Measurements from ENCODE around the gene HOXD11.

HOXD11 gene

GRCh38 chr2:176082824-176083751 lies 24.0 kb upstream of the HOXD11 start:
- Histone ChIP-seq H3K27me3 (ENCODE audit: control insufficient read depth in 1 of 2, insufficient read depth in 2 of 2, low read length in 2 of 2) (peaks cover 96 to 98% of the 10 kb centered on the region in 2 donors), H3K9me3 (ENCODE audit: low read length) (no peaks in the 10 kb centered on the region), H3K4me1 (ENCODE audit: insufficient read depth, low read length) (peaks cover 19% of the 10 kb centered on the region)

GRCh38 chr2:176083796-176084261 lies 23.3 kb upstream of the HOXD11 start, which contains the start of gene EVX2:
TSS of gene EVX2 (minus strand) at chr2:176083962. CDS start at chr2:176083776, 186 bp downstream.
- Histone ChIP-seq H3K4me3 (ENCODE audit: low read depth in 1 of 2, low read length in 2 of 2) (no peak within 1 kb of the TSS), H3K36me3 (ENCODE audit: insufficient read depth, low read length) (no peaks in the 10 kb centered on the region), H3K27ac (ENCODE audit: low read depth, low read length) (no peak within 1 kb of the TSS), H3K9me3 (ENCODE audit: low read length) (no peaks in the 10 kb centered on the region), H3K27me3 (ENCODE audit: control insufficient read depth in 1 of 2, insufficient read depth in 2 of 2, low read length in 2 of 2) (peaks cover 96 to 98% of the 10 kb centered on the region in 2 donors), H3K9ac (ENCODE audit: low read length) (no peak within 1 kb of the TSS), H3K4me1 (ENCODE audit: insufficient read depth, low read length) (peaks cover 24% of the 10 kb centered on the region)

More at GRCh38 chr2:176082824-176083751, 24.0 kb upstream of the HOXD11 start:
- H3K4me3 ChIP-seq (ENCODE audit: low read depth in 1 of 2, low read length in 2 of 2) = no peak overlapping the region
- no peak overlapping the region for H3K27ac ChIP-seq (ENCODE audit: low read depth, low read length)
- no peaks in the 10 kb centered on the region for H3K36me3 ChIP-seq (ENCODE audit: insufficient read depth, low read length)
- H3K9ac ChIP-seq (ENCODE audit: low read length) = no peak overlapping the region

GRCh38 chr2:176084611-176085119 lies 22.4 kb upstream of the HOXD11 start:
- Histone ChIP-seq H3K9me3 (ENCODE audit: low read length) (no peaks in the 10 kb centered on the region), H3K27ac (ENCODE audit: low read depth, low read length) (no peak overlapping the region), H3K36me3 (ENCODE audit: insufficient read depth, low read length) (no peaks in the 10 kb centered on the region), H3K27me3 (ENCODE audit: control insufficient read depth in 1 of 2, insufficient read depth in 2 of 2, low read length in 2 of 2) (peaks cover 96 to 98% of the 10 kb centered on the region in 2 donors), H3K4me1 (ENCODE audit: insufficient read depth, low read length) (peaks cover 24% of the 10 kb centered on the region), H3K4me3 (ENCODE audit: low read depth in 1 of 2, low read length in 2 of 2) (no peak overlapping the region), H3K9ac (ENCODE audit: low read length) (no peak overlapping the region)

GRCh38 chr2:176085120-176085788 lies 21.8 kb upstream of the HOXD11 start:
- H3K36me3 ChIP-seq (ENCODE audit: insufficient read depth, low read length) = no peaks in the 10 kb centered on the region
- H3K4me3 ChIP-seq (ENCODE audit: low read depth in 1 of 2, low read length in 2 of 2) = no peak overlapping the region
- peaks cover 24% of the 10 kb centered on the region for H3K4me1 ChIP-seq (ENCODE audit: insufficient read depth, low read length)
- H3K9ac ChIP-seq (ENCODE audit: low read length) = no peak overlapping the region
- H3K27me3 ChIP-seq (ENCODE audit: control insufficient read depth in 1 of 2, insufficient read depth in 2 of 2, low read length in 2 of 2) = peaks cover 99 to 100% of the 10 kb centered on the region in 2 donors
- no peak overlapping the region for H3K27ac ChIP-seq (ENCODE audit: low read depth, low read length)
- H3K9me3 ChIP-seq (ENCODE audit: low read length) = no peaks in the 10 kb centered on the region

- Histone ChIP-seq H3K27me3 (ENCODE audit: control insufficient read depth in 1 of 2, insufficient read depth in 2 of 2, low read length in 2 of 2) (peaks cover 98 to 100% of the 10 kb centered on the region in 2 donors), H3K4me3 (ENCODE audit: low read depth in 1 of 2, low read length in 2 of 2) (no peak overlapping the region), H3K27ac (ENCODE audit: low read depth, low read length) (no peak overlapping the region), H3K9ac (ENCODE audit: low read length) (no peak overlapping the region), H3K36me3 (ENCODE audit: insufficient read depth, low read length) (no peaks in the 10 kb centered on the region), H3K4me1 (ENCODE audit: insufficient read depth, low read length) (peaks cover 24% of the 10 kb centered on the region), H3K9me3 (ENCODE audit: low read length) (no peaks in the 10 kb centered on the region)
Observed at GRCh38 chr2:176085861-176086771, 21.0 kb upstream of the HOXD11 start.

GRCh38 chr2:176087330-176088047 lies 19.6 kb upstream of the HOXD11 start:
- Histone ChIP-seq H3K27ac (ENCODE audit: low read depth, low read length) (no peak overlapping the region), H3K27me3 (ENCODE audit: control insufficient read depth in 1 of 2, insufficient read depth in 2 of 2, low read length in 2 of 2) (peaks cover 91 to 100% of the 10 kb centered on the region in 2 donors), H3K9me3 (ENCODE audit: low read length) (no peaks in the 10 kb centered on the region), H3K36me3 (ENCODE audit: insufficient read depth, low read length) (no peaks in the 10 kb centered on the region), H3K4me3 (ENCODE audit: low read depth in 1 of 2, low read length in 2 of 2) (peak overlapping the region in 1 of 2 donors; percentile 42), H3K9ac (ENCODE audit: low read length) (no peak overlapping the region), H3K4me1 (ENCODE audit: insufficient read depth, low read length) (peaks cover 24% of the 10 kb centered on the region)

GRCh38 chr2:176088048-176088936 lies 18.8 kb upstream of the HOXD11 start:
- peaks cover 22% of the 10 kb centered on the region for H3K4me1 ChIP-seq (ENCODE audit: insufficient read depth, low read length)
- H3K9ac ChIP-seq (ENCODE audit: low read length) = no peak overlapping the region
- H3K27ac ChIP-seq (ENCODE audit: low read depth, low read length) = no peak overlapping the region
- H3K4me3 ChIP-seq (ENCODE audit: low read depth in 1 of 2, low read length in 2 of 2) = peak overlapping the region; percentile 2 to 42
- no peaks in the 10 kb centered on the region for H3K36me3 ChIP-seq (ENCODE audit: insufficient read depth, low read length)
- no peaks in the 10 kb centered on the region for H3K9me3 ChIP-seq (ENCODE audit: low read length)
- peaks cover 85 to 99% of the 10 kb centered on the region in 2 donors for H3K27me3 ChIP-seq (ENCODE audit: control insufficient read depth in 1 of 2, insufficient read depth in 2 of 2, low read length in 2 of 2)

- Histone ChIP-seq H3K4me1 (ENCODE audit: insufficient read depth, low read length) (peaks cover 27% of the 10 kb centered on the region), H3K36me3 (ENCODE audit: insufficient read depth, low read length) (no peaks in the 10 kb centered on the region), H3K9me3 (ENCODE audit: low read length) (peaks cover 3% of the 10 kb centered on the region), H3K27ac (ENCODE audit: low read depth, low read length) (no peak overlapping the region), H3K27me3 (ENCODE audit: control insufficient read depth in 1 of 2, insufficient read depth in 2 of 2, low read length in 2 of 2) (peaks cover 85 to 99% of the 10 kb centered on the region in 2 donors), H3K4me3 (ENCODE audit: low read depth in 1 of 2, low read length in 2 of 2) (no peak overlapping the region), H3K9ac (ENCODE audit: low read length) (no peak overlapping the region)
Observed at GRCh38 chr2:176088937-176089842, 17.9 kb upstream of the HOXD11 start.

GRCh38 chr2:176089843-176090395 lies 17.2 kb upstream of the HOXD11 start:
- Histone ChIP-seq H3K4me1 (ENCODE audit: insufficient read depth, low read length) (peaks cover 25% of the 10 kb centered on the region), H3K27me3 (ENCODE audit: control insufficient read depth in 1 of 2, insufficient read depth in 2 of 2, low read length in 2 of 2) (peaks cover 85 to 99% of the 10 kb centered on the region in 2 donors), H3K9ac (ENCODE audit: low read length) (no peak overlapping the region), H3K4me3 (ENCODE audit: low read depth in 1 of 2, low read length in 2 of 2) (no peak overlapping the region), H3K9me3 (ENCODE audit: low read length) (peaks cover 3% of the 10 kb centered on the region), H3K27ac (ENCODE audit: low read depth, low read length) (no peak overlapping the region), H3K36me3 (ENCODE audit: insufficient read depth, low read length) (no peaks in the 10 kb centered on the region)

All from muscle layer of colon (tissue), 2 donors.